ENCODE data around the gene MYH3. TPM values are rescaled to one million over a fixed set of nuclear protein-coding genes. Genes with fewer than 3 reads are reported as not detected.

The MYH3 gene
- total RNA-seq, 6 donors from 2014 or later = 1.5 to 9.4 (median 1.9) TPM

DNA sequence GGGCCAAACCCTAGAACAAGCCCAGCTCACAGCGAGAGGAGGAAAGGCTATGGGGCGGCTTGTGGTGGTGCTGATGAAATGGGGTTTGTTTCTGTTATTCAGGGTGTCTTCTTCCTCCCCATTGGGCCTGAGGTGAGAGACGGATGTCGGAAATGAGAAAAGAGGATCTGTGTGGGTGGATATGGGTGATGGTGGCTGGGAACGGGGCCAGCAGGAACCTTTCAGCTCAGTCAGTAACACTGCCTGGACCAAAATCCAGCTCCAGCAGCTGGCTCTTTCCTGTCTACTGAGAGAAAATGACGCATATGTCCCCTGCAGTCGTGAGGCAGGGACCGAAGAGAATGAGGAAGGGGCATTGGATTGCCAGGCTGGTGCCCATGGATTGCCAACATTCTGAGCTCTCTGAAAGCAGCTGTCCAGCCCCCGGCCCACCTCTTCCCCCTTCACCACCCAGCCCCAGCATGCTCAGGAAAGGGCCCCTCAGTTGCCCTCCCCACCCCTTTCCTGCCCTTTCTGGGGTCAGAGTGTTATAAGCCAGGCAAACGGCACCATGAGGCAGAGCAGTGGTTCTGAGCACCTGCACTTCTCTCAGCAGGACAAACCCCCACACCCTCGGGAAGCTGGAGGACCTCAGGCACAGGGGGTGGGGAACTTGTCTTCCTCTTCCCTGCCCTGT is 4.0 kb downstream of the MYH3 start:
- no peak for DNase-seq
- no peak overlapping the region for H3K4me3 ChIP-seq
- 50 to 63% methylated on average over 10 to 11 of the region's 11 CpGs for WGBS, 2 donors
- peak in 1 of 2 donors; percentile 19 for ATAC-seq (ENCODE audit: low FRiP score in 2 of 2)
- no peaks in the 10 kb centered on the region for H3K36me3 ChIP-seq
- H3K27me3 ChIP-seq = no peaks in the 10 kb centered on the region
- no peaks in the 10 kb centered on the region for H3K9me3 ChIP-seq
- no peaks in the 10 kb centered on the region for H3K4me1 ChIP-seq
- TF ChIP-seq, protein P1, sequence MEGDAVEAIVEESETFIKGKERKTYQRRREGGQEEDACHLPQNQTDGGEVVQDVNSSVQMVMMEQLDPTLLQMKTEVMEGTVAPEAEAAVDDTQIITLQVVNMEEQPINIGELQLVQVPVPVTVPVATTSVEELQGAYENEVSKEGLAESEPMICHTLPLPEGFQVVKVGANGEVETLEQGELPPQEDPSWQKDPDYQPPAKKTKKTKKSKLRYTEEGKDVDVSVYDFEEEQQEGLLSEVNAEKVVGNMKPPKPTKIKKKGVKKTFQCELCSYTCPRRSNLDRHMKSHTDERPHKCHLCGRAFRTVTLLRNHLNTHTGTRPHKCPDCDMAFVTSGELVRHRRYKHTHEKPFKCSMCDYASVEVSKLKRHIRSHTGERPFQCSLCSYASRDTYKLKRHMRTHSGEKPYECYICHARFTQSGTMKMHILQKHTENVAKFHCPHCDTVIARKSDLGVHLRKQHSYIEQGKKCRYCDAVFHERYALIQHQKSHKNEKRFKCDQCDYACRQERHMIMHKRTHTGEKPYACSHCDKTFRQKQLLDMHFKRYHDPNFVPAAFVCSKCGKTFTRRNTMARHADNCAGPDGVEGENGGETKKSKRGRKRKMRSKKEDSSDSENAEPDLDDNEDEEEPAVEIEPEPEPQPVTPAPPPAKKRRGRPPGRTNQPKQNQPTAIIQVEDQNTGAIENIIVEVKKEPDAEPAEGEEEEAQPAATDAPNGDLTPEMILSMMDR (IDR thresholded peaks at IDR 0.05) = no peak
- TF ChIP-seq EP300 (IDR thresholded peaks at IDR 0.05) (no peak), POLR2A (IDR thresholded peaks at IDR 0.05) (no peak), POLR2AphosphoS5 (IDR thresholded peaks at IDR 0.05) (no peak)
- H3K27ac ChIP-seq = no peak overlapping the region

DNA sequence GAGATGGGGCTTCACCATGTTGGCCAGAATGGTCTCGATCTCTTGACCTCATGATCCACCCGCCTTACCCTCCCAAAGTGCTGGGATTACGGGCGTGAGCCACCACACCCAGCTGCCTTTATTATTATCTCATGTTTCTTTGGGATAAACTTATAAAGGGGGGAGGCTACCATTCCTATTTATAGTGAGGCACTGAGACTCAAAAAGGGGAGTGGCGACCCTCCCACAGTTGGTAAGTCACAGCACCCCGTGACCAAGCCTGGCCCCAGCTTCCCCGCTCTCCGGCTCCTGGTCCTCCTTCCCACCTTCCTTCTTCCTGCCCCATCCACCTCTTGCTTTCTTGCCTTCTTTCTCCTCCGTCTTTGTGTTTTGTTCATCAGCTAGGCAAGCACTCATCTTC is 5.2 kb downstream of the MYH3 start:
- TF ChIP-seq POLR2A (IDR thresholded peaks at IDR 0.05) (no peak), EP300 (IDR thresholded peaks at IDR 0.05) (no peak), POLR2AphosphoS5 (IDR thresholded peaks at IDR 0.05) (no peak)
- TF ChIP-seq, protein P1 (IDR thresholded peaks at IDR 0.05) = no peak

DNA sequence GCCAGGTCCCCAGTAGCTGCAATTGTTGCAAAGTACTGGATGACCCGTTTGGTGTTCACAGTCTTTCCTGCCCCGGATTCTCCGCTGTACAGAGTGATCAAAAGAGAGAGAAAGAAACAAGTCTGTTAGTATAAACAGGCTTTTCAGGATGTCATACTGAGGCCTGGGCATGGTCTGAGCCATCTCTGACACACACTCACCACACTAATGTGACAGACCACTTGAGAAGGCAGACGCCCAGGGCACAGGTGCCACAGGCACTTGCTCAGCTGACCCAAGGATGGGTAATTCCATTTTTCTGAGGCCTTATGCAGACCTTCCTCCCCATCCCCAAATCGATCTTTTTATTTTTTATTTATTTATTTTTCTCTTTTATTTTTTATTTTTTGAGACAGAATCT is 7.5 kb downstream of the MYH3 start:
- Histone ChIP-seq H3K4me3 (no peak overlapping the region), H3K36me3 (peaks cover 0 to 4% (median 0%) of the 10 kb centered on the region in 4 donors), H3K4me1 (no peaks in the 10 kb centered on the region), H3K27ac (no peak overlapping the region), H3K9me3 (no peaks in the 10 kb centered on the region), H3K27me3 (no peaks in the 10 kb centered on the region)
- TF ChIP-seq EP300 (IDR thresholded peaks at IDR 0.05) (no peak), POLR2AphosphoS5 (IDR thresholded peaks at IDR 0.05) (no peak), POLR2A (IDR thresholded peaks at IDR 0.05) (no peak)
- TF ChIP-seq, protein P1 (IDR thresholded peaks at IDR 0.05) = no peak
- WGBS, 2 donors = 91 to 92% methylated on average over 5 of the region's 5 CpGs
- DNase-seq (no peak), ATAC-seq (ENCODE audit: low FRiP score in 2 of 2) (no peak)

More for the DNA sequence above, 5.2 kb downstream of the MYH3 start:
- DNase-seq (no peak), ATAC-seq (ENCODE audit: low FRiP score in 2 of 2) (no peak)
- no peak overlapping the region for H3K27ac ChIP-seq
- no peaks in the 10 kb centered on the region for H3K9me3 ChIP-seq
- 81 to 85% methylated on average over 9 of the region's 9 CpGs for WGBS, 2 donors
- no peak overlapping the region for H3K4me3 ChIP-seq
- H3K36me3 ChIP-seq = no peaks in the 10 kb centered on the region
- no peaks in the 10 kb centered on the region for H3K27me3 ChIP-seq
- H3K4me1 ChIP-seq = no peaks in the 10 kb centered on the region

DNA sequence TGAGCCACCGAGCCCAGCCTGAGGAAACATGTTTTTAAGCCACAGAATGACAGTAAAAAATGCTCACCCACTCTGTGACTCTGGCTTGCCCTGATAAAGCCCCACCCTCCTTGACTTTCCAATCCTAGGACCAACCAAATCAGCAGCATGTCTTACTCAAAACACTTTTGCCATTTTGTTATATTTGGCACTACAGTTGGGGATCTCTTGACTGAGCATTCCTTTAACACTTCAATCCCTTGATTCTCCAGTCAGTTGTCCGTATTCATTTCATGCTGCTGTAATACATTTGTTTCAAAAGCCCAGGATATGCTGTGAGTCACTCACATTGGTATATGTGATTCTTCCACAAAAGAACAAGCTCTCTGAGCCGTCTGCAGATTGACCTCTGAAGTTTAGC is 8.2 kb downstream of the MYH3 start:
- WGBS, 2 donors = 74 to 85% methylated on average over 3 of the region's 3 CpGs
- H3K27ac ChIP-seq = no peak overlapping the region
- H3K4me3 ChIP-seq = no peak overlapping the region
- no peak for ATAC-seq (ENCODE audit: low FRiP score in 2 of 2)
- no peak for DNase-seq
- peaks cover 0 to 4% (median 0%) of the 10 kb centered on the region in 4 donors for H3K36me3 ChIP-seq
- H3K4me1 ChIP-seq = no peaks in the 10 kb centered on the region
- H3K9me3 ChIP-seq = no peaks in the 10 kb centered on the region
- H3K27me3 ChIP-seq = no peaks in the 10 kb centered on the region
- TF ChIP-seq POLR2AphosphoS5 (IDR thresholded peaks at IDR 0.05) (no peak), EP300 (IDR thresholded peaks at IDR 0.05) (no peak), POLR2A (IDR thresholded peaks at IDR 0.05) (no peak)
- TF ChIP-seq, protein P1 (IDR thresholded peaks at IDR 0.05) = no peak

DNA sequence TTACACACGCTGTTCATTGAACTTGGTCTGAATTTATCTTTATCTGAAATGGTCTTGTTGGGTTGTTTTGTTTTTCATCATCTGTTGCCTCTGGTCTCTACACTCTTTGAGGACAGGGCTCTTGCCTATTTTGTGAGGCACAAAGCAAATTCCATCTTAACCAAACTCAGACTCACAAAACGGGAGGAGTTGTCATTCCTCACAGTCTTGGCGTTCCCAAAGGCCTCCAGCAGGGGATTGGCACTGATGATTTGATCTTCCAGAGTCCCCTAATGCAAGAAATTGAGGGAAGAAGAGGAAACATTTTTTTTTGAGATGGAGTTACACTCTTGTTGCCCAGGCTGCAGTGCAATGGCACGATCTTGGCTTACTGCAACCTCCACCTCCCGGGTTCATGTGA is 8.7 kb downstream of the MYH3 start:
- Histone ChIP-seq H3K4me1 (no peaks in the 10 kb centered on the region), H3K27me3 (no peaks in the 10 kb centered on the region), H3K27ac (no peak overlapping the region), H3K36me3 (peaks cover 0 to 4% (median 0%) of the 10 kb centered on the region in 4 donors), H3K4me3 (no peak overlapping the region), H3K9me3 (no peaks in the 10 kb centered on the region)
- no peak for ATAC-seq (ENCODE audit: low FRiP score in 2 of 2)
- TF ChIP-seq, protein P1 (IDR thresholded peaks at IDR 0.05) = no peak
- no peak for TF ChIP-seq POLR2AphosphoS5 (IDR thresholded peaks at IDR 0.05)
- TF ChIP-seq POLR2A (IDR thresholded peaks at IDR 0.05) = no peak
- TF ChIP-seq EP300 (IDR thresholded peaks at IDR 0.05) = no peak
- no peak for DNase-seq
- 88 to 94% methylated on average over 5 of the region's 5 CpGs for WGBS, 2 donors
